SU-DHL-6 (cell line): Measurements from ENCODE around the gene PRM3.

Experiments
- CTCF ChIP-seq: fragments of 200-600 bp; sonication (generic); IDR thresholded peaks from one replicate; pipeline ENCODE4 v1.5.1; 2017; ENCODE audit warnings: antibody characterized with exemption, mild to moderate bottlenecking, low read length, moderate library complexity; ENCODE audit not compliant: insufficient read depth, poor library complexity, severe bottlenecking
- EZH2phosphoT487 ChIP-seq: fragments of 200-600 bp; sonication (generic), shearing (Covaris generic); conservative IDR thresholded peaks from 2 replicates; pipeline ENCODE4 v1.6.1; 2018; ENCODE audit warnings: mild to moderate bottlenecking, antibody characterized with exemption, low read length, moderate library complexity, mixed read lengths

- TF ChIP-seq CTCF (no peak), EZH2phosphoT487 (no peak)
Measured at GRCh38 chr16:11234884-11235702, 38.3 kb downstream of the PRM3 start.
